Measurements from ENCODE around the gene GPR37.

DNA sequence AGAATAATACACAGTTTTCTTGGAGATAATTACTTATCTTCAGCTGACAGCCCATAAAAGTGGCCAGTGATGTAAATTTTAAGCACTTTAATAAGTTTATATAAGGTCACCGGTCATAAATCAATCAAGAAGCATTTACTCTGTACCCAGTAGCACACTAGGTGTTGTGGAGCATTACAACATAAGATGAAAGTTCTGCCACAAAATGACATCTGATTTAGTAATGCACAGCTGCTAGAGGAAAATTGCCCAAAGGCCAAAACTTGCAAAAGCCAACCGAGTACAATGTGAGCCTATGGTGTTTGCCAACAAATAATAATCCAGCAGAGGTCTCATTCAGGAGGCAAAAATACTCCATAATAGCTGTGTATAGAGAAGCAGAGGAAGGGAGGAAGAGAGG, 63.6 kb downstream of the GPR37 start:
- TF ChIP-seq, protein P1, sequence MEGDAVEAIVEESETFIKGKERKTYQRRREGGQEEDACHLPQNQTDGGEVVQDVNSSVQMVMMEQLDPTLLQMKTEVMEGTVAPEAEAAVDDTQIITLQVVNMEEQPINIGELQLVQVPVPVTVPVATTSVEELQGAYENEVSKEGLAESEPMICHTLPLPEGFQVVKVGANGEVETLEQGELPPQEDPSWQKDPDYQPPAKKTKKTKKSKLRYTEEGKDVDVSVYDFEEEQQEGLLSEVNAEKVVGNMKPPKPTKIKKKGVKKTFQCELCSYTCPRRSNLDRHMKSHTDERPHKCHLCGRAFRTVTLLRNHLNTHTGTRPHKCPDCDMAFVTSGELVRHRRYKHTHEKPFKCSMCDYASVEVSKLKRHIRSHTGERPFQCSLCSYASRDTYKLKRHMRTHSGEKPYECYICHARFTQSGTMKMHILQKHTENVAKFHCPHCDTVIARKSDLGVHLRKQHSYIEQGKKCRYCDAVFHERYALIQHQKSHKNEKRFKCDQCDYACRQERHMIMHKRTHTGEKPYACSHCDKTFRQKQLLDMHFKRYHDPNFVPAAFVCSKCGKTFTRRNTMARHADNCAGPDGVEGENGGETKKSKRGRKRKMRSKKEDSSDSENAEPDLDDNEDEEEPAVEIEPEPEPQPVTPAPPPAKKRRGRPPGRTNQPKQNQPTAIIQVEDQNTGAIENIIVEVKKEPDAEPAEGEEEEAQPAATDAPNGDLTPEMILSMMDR (IDR thresholded peaks at IDR 0.05; ENCODE audit: low read depth, low read length, poor library complexity, severe bottlenecking) = no peak
- no peak for TF ChIP-seq EZH2phosphoT487 (IDR thresholded peaks at IDR 0.05; ENCODE audit: borderline replicate concordance, low read length)

All from DOHH2 (cell line).